Right lobe of liver (tissue), 6 donors: ENCODE measurements around the gene CYB5D1. TPM values are rescaled to one million over a fixed set of nuclear protein-coding genes. Genes with fewer than 3 reads are reported as not detected.

Experiments used
- ATAC-seq, 4 donors: fragments of 200-7000 bp; cut with Tn5 transposase; one replicate each; pipeline ENCODE4 v1.9.1; 2020; ENCODE audit warnings: mild to moderate bottlenecking in 4 of 4, moderate library complexity in 4 of 4
- DNase-seq, 3 donors: peaks; one replicate each; pipeline ENCODE4 v3.0.0-alpha.2; 2020
- H3K27ac ChIP-seq, 3 donors: fragments of 200-600 bp; one replicate each; pipeline ENCODE4 v1.8.0; 2022
- H3K27me3 ChIP-seq, 2 donors: fragments of 200-600 bp; one replicate each; pipeline ENCODE4 v1.8.0; 2022
- H3K36me3 ChIP-seq, 4 donors: fragments of 200-600 bp; sonication (generic) in 1 of 4; one replicate each; pipeline versions ENCODE4 v1.5.1 to v1.8.0; 2017 to 2022; ENCODE audit warnings: control low read depth in 1 of 4
- H3K4me1 ChIP-seq, 4 donors: fragments of 200-600 bp; sonication (generic) in 1 of 4; one replicate each; pipeline versions ENCODE4 v1.5.1 to v1.8.0; 2017 to 2022; ENCODE audit warnings: control low read depth in 1 of 4
- H3K4me3 ChIP-seq, 3 donors: fragments of 200-600 bp; one replicate each; pipeline ENCODE4 v1.8.0; 2022
- H3K9me3 ChIP-seq, 4 donors: fragments of 200-600 bp; sonication (generic) in 1 of 4; one replicate each; pipeline versions ENCODE4 v1.5.1 to v1.8.0; 2017 to 2022; ENCODE audit warnings: control low read depth in 1 of 4
- CTCF ChIP-seq, 4 donors: fragments of 200-600 bp in 3 of 4; fragments of 450-650 bp in 1 of 4; IDR thresholded peaks; one replicate each; pipeline versions ENCODE4 v1.5.1 to v1.8.0; 2016 to 2022; ENCODE audit warnings: antibody characterized with exemption in 4 of 4, mild to moderate bottlenecking in 2 of 4
- POLR2A ChIP-seq: fragments of 450-650 bp; IDR thresholded peaks from one replicate; pipeline ENCODE4 v1.6.1; 2017; ENCODE audit warnings: antibody characterized with exemption, mild to moderate bottlenecking
- WGBS: methylation state at CpG from one replicate; pipeline ENCODE4 v1.1.6; 2018; ENCODE audit warnings: low coverage, low lambda C conversion rate; ENCODE audit not compliant: insufficient coverage; ENCODE audit errors: missing lambda C conversion rate; 5-methylcytosine and 5-hydroxymethylcytosine counted together
- intact Hi-C, 2 donors: fragments of 100-400 bp; cut with DNase I; formaldehyde crosslinking; loops; one replicate each; pipeline versions ENCODE4 v1.11.2 to v1.14.1; 2022
- total RNA-seq, 6 experiments: library from RNA; depleted of rRNA in 2 of 6; stranded (reverse); fragments of >200 nt in 2 of 6; fragmentation: NEBNext Ultra II Directional in 3 of 6; extraction: Animal tissue kit (Norgen Biotek cat#: 25700) in 3 of 6; gene quantifications; one replicate each; pipeline versions ENCODE4 v1.1.0 to v1.2.4, GENCODE V29; 2016 to 2023
- donor health status: DM: no; HTN: yes; CAD: no.
- donor health status: DM: no; HTN: no; CAD: no.
- donor health status: DM: no; HTN: no; CAD: no.
- donor health status: DM: no; HTN: yes; CAD: no.
- donor health status: DM: no; HTN: yes; CAD: no.

Gene CYB5D1
- total RNA-seq, 6 experiments from 2014 or later = 6.0 to 11.7 (median 7.4) TPM

DNA sequence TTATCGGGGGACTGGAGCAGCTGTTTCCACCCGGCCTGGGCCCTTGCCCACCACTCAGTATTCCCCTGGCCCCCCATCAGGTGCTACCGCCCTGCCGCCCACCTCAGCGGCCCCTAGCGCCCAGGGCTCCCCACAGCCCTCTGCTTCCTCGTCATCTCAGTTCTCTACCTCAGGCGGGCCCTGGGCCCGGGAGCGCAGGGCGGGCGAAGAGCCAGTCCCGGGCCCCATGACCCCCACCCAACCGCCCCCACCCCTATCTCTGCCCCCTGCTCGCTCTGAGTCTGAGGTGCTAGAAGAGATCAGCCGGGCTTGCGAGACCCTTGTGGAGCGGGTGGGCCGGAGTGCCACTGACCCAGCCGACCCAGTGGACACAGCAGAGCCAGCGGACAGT is 9.1 kb upstream of the CYB5D1 start:
- intact Hi-C loops = no loop called here
- TF ChIP-seq POLR2A = no peak
- no peak for DNase-seq
- no peak overlapping the region for H3K4me3 ChIP-seq
- H3K4me1 ChIP-seq = peaks cover 0 to 10% (median 4%) of the 10 kb centered on the region in 4 donors
- no peak for ATAC-seq
- WGBS = no CpG with 5 or more reads among the region's 21 CpGs
- no peaks in the 10 kb centered on the region for H3K9me3 ChIP-seq
- H3K27me3 ChIP-seq = no peaks in the 10 kb centered on the region
- peaks cover 0 to 65% (median 23%) of the 10 kb centered on the region in 4 donors for H3K36me3 ChIP-seq
- no peak overlapping the region for H3K27ac ChIP-seq

GRCh38 chr17:7849130-7849750 is 8.6 kb upstream of the CYB5D1 start:
- peaks cover 0 to 69% (median 25%) of the 10 kb centered on the region in 4 donors for H3K36me3 ChIP-seq
- DNase-seq = peak in 2 of 3 donors; percentile 27 to 48
- H3K27me3 ChIP-seq = no peaks in the 10 kb centered on the region
- H3K4me1 ChIP-seq = peaks cover 0 to 10% (median 4%) of the 10 kb centered on the region in 4 donors
- no peak overlapping the region for H3K27ac ChIP-seq
- TF ChIP-seq CTCF (IDR thresholded peaks at IDR 0.05) (no peak), POLR2A (no peak)
- H3K4me3 ChIP-seq = no peak overlapping the region
- WGBS = 60% methylated on average over 1 of the region's 35 CpGs
- no peak for ATAC-seq
- no peaks in the 10 kb centered on the region for H3K9me3 ChIP-seq
- intact Hi-C loops = no loop called here

DNA sequence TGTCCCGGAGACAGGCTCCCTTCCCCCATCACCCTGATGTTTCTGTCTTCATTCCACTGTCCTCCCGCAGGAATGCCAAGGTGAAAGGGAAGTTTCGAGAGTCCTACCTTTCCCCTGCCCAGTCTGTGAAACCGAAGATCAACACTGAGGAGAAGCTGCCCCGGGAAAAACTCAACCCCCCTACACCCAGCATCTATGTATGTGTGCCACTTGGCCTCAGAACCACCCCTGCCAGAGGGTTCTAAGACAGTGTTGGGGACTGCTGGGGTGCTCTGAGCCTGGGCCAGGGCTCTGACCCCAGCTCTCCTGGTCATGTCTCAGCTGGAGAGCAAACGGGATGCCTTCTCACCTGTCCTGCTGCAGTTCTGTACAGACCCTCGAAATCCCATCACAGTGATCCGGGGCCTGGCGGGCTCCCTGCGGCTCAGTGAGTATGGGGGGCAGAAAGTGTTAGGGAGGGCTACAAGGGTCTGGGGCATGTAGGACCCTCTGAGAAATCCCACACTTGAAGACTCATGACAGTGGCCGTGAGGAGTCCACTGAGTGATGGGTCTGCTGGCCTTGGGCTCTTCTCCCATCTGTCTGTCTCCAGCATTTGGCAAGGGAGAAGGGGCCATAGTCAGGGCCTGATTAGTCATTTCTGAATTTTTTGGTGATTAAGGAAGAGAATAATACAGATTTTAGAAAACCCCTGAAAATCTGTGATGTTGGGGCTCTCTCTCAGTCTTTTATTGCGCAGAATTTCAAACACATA is 7.9 kb upstream of the CYB5D1 start:
- intact Hi-C loops = loop anchor here in 1 of 2 donors (5.0 kb wide), 1 partner anchor 33 kb away; no protein-coding TSS in a partner anchor
- 92% methylated on average over 1 of the region's 12 CpGs for WGBS
- peaks cover 0 to 69% (median 25%) of the 10 kb centered on the region in 4 donors for H3K36me3 ChIP-seq

GRCh38 chr17:7850701-7851437 is 6.9 kb upstream of the CYB5D1 start:
- TF ChIP-seq CTCF (IDR thresholded peaks at IDR 0.05) (no peak), POLR2A (no peak)
- no peaks in the 10 kb centered on the region for H3K27me3 ChIP-seq
- H3K4me3 ChIP-seq = peak overlapping the region in 1 of 3 donors; percentile 5
- H3K9me3 ChIP-seq = no peaks in the 10 kb centered on the region
- peaks cover 0 to 7% (median 0%) of the 10 kb centered on the region in 4 donors for H3K4me1 ChIP-seq
- ATAC-seq (no peak), DNase-seq (peak in 2 of 3 donors; percentile 51 to 58)
- WGBS = 87% methylated on average over 4 of the region's 17 CpGs
- intact Hi-C loops = loop anchor here in 1 of 2 donors (5.0 kb wide), 1 partner anchor 34 kb away; no protein-coding TSS in a partner anchor
- H3K36me3 ChIP-seq = peaks cover 0 to 60% (median 25%) of the 10 kb centered on the region in 4 donors
- no peak overlapping the region for H3K27ac ChIP-seq

More for the DNA sequence above, 7.9 kb upstream of the CYB5D1 start:
- Histone ChIP-seq H3K27me3 (no peaks in the 10 kb centered on the region), H3K4me1 (peaks cover 0 to 9% (median 4%) of the 10 kb centered on the region in 4 donors), H3K4me3 (no peak overlapping the region), H3K9me3 (no peaks in the 10 kb centered on the region), H3K27ac (no peak overlapping the region)
- TF ChIP-seq CTCF (IDR thresholded peaks at IDR 0.05) (no peak), POLR2A (no peak)
- no peak for DNase-seq
- no peak for ATAC-seq
